ENCODE measurements around the gene DMRTB1.

Gene DMRTB1

DNA sequence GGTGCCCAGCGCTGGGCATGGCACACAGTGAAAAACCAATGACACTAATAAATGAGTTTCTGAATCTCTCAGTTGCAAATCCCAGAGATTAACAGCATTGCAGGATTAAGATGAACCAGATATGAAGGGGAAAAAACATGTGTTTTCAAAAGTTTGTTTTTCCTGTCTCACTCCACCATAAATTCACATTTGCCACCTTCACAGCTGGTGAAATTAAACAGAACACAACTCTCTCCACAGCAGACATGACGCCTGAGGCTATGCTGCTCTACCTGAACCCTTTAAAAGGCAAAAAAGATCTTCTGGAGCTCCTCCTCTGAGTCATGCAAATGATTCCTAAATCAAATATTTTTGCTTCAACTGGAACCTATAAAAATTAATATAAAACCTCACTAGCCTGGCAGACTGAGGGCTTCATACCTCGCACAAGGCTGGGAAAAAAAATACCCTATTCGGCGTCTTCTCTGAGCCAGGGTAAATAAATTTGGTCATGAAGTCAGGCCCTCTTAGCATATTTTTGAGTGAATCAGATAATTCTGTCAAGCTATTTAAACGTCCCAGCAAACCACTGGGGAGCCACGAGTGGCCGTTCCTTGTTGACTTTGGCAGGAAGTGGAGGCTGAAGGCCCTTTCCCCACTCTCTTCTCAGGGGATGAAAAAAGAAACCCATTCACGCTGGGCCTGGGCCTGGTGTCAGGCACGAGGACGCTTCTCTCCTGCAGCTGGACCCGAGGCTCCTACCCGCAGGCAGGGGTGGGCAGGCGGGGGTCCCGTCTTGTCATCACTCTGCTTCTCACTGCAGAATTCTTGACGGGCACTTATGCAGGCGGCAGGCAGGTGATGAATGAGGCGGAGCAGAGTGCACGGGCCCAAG is 53.0 kb downstream of the DMRTB1 start:
- Histone ChIP-seq H3K9me3 (ENCODE audit: insufficient read depth, low read length) (no peaks in the 10 kb centered on the region), H3K9ac (ENCODE audit: insufficient read length, low read depth) (peak overlapping the region; percentile 13), H3K36me3 (ENCODE audit: insufficient read depth, insufficient read length, low read length) (no peaks in the 10 kb centered on the region), H3K4me3 (ENCODE audit: insufficient read length, low read depth) (no peak overlapping the region), H3K27me3 (ENCODE audit: insufficient read depth, insufficient read length) (no peaks in the 10 kb centered on the region), H3K4me1 (ENCODE audit: insufficient read depth, insufficient read length) (peaks cover 50% of the 10 kb centered on the region)
- DNase-seq (ENCODE audit: low read depth, low spot score) = no peak
- TF ChIP-seq ZNF274 (IDR thresholded peaks at IDR 0.05; ENCODE audit: low read depth, low read length) (no peak), SUZ12 (IDR thresholded peaks at IDR 0.05; ENCODE audit: extremely low read depth, insufficient read depth, insufficient read length) (no peak), YY1 (IDR thresholded peaks at IDR 0.05; ENCODE audit: insufficient read depth, insufficient read length) (no peak)

DNA sequence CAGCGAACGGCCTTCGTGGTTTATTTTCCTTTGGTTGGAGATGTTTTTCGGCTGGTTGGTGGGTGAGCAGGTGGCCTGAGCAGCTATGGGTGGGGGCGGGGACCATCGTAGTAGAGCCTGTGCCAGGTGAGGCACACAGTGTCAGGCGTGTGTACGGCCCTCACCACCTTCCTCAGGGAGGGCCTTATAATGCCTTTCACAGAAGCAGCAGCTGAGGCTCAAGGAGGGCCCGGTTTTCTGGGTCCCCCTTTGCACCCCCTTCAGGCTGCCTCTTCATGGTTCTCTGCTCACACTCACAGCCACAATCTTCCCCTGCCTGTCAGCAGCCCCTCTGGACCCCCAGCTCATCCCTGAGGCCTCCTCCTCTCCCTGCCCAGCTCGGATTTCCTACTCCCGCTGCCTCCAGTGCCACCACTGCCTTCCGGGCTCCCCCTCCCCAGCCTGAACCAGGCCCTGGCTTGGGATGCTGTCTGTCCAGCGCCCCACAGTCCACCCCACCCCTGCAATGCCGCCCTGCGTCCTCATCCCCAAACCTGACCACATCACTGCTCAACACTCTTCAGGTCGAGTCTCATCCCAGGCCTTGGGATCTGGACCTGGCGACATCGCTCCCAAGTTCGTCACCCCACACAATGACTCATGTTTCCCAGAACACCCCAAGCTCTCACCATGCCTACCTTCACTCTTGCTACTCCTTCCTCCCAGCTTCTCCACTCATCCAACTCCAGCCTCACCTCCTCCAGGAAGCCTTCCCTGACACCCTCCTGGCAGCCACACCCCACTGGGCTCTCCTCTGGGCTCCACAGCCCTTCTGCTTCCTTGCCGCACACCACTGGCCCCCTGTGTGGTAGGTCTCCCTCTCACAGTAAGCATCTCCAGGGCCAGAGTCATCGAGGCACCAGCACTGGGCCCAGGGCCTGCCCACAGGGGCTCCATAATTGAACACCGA is 53.9 kb downstream of the DMRTB1 start:
- no peak for TF ChIP-seq YY1 (IDR thresholded peaks at IDR 0.05; ENCODE audit: insufficient read depth, insufficient read length)
- TF ChIP-seq ZNF274 (IDR thresholded peaks at IDR 0.05; ENCODE audit: low read depth, low read length) = no peak
- TF ChIP-seq SUZ12 (IDR thresholded peaks at IDR 0.05; ENCODE audit: extremely low read depth, insufficient read depth, insufficient read length) = no peak
- no peaks in the 10 kb centered on the region for H3K27me3 ChIP-seq (ENCODE audit: insufficient read depth, insufficient read length)
- H3K4me3 ChIP-seq (ENCODE audit: insufficient read length, low read depth) = no peak overlapping the region
- DNase-seq (ENCODE audit: low read depth, low spot score) = no peak
- no peaks in the 10 kb centered on the region for H3K9me3 ChIP-seq (ENCODE audit: insufficient read depth, low read length)
- peak overlapping the region; percentile 13 for H3K9ac ChIP-seq (ENCODE audit: insufficient read length, low read depth)
- H3K36me3 ChIP-seq (ENCODE audit: insufficient read depth, insufficient read length, low read length) = no peaks in the 10 kb centered on the region
- peaks cover 40% of the 10 kb centered on the region for H3K4me1 ChIP-seq (ENCODE audit: insufficient read depth, insufficient read length)

DNA sequence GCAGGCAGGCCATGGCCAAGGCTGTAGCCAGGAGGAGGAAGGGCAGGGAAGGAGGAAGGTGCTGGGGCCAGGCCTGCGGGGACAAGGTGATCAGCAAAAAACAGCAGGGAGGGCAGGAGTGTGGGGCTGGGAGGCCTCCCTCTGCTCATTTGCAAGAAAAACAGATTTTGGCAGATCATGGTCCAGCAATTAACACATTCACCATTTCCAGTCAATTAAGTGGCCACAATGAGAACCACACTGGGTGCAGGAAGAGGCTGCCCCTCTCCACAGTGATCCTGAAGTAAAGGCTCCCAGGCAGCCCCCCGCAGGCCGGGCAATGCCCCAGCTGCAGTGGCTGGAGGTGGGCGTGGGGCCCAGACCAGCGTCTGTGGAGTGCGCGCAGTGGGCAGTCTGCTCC is 54.6 kb downstream of the DMRTB1 start:
- DNase-seq (ENCODE audit: low read depth, low spot score) = no peak
- TF ChIP-seq YY1 (IDR thresholded peaks at IDR 0.05; ENCODE audit: insufficient read depth, insufficient read length) (no peak), ZNF274 (IDR thresholded peaks at IDR 0.05; ENCODE audit: low read depth, low read length) (no peak), SUZ12 (IDR thresholded peaks at IDR 0.05; ENCODE audit: extremely low read depth, insufficient read depth, insufficient read length) (no peak)
- Histone ChIP-seq H3K9me3 (ENCODE audit: insufficient read depth, low read length) (no peaks in the 10 kb centered on the region), H3K9ac (ENCODE audit: insufficient read length, low read depth) (no peak overlapping the region), H3K27me3 (ENCODE audit: insufficient read depth, insufficient read length) (no peaks in the 10 kb centered on the region), H3K4me3 (ENCODE audit: insufficient read length, low read depth) (no peak overlapping the region), H3K4me1 (ENCODE audit: insufficient read depth, insufficient read length) (peaks cover 37% of the 10 kb centered on the region), H3K36me3 (ENCODE audit: insufficient read depth, insufficient read length, low read length) (no peaks in the 10 kb centered on the region)

DNA sequence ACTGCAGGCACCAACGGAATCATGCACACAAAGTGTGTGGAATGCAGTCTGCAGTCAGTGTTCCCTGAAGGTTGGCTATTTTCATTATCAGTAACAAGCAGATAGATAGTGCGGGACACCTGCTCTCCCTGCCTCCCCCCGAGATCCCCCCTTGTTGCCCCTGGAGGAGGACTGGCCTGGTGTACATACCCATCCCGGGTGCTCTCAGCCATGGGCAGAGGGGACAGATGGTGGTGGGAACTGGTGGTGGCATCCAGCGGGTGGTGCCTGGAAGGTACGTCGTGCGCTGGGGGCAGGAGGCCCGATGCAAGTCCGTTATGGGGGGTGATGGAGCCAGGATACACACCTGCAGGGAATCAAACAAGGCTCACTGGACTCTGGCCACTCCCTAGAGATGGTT is 55.2 kb downstream of the DMRTB1 start:
- Histone ChIP-seq H3K9me3 (ENCODE audit: insufficient read depth, low read length) (no peaks in the 10 kb centered on the region), H3K9ac (ENCODE audit: insufficient read length, low read depth) (no peak overlapping the region), H3K27me3 (ENCODE audit: insufficient read depth, insufficient read length) (no peaks in the 10 kb centered on the region), H3K4me1 (ENCODE audit: insufficient read depth, insufficient read length) (peaks cover 35% of the 10 kb centered on the region), H3K36me3 (ENCODE audit: insufficient read depth, insufficient read length, low read length) (no peaks in the 10 kb centered on the region), H3K4me3 (ENCODE audit: insufficient read length, low read depth) (no peak overlapping the region)
- DNase-seq (ENCODE audit: low read depth, low spot score) = no peak
- TF ChIP-seq YY1 (IDR thresholded peaks at IDR 0.05; ENCODE audit: insufficient read depth, insufficient read length) = no peak
- no peak for TF ChIP-seq SUZ12 (IDR thresholded peaks at IDR 0.05; ENCODE audit: extremely low read depth, insufficient read depth, insufficient read length)
- no peak for TF ChIP-seq ZNF274 (IDR thresholded peaks at IDR 0.05; ENCODE audit: low read depth, low read length)

DNA sequence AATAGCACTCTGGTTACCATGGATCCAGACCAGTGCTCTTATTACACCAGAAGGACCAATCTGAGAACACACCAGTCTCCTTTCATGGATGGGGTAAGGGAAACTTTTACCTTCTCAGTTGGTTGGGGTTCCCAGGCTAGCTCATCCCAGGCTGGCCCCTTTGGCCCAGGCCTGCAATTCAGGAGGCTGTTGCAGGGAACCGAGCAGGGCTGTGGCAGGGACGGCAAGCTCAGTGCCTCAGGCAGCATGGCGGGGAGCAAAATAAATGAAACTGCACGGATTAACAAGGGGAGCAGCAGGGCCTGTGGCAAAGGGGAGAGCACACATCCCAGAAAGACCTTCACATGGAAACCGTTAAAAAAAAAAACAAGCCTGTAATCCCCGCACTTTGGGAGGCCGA is 57.0 kb downstream of the DMRTB1 start:
- Histone ChIP-seq H3K4me1 (ENCODE audit: insufficient read depth, insufficient read length) (peaks cover 35% of the 10 kb centered on the region), H3K36me3 (ENCODE audit: insufficient read depth, insufficient read length, low read length) (no peaks in the 10 kb centered on the region), H3K9me3 (ENCODE audit: insufficient read depth, low read length) (no peaks in the 10 kb centered on the region), H3K4me3 (ENCODE audit: insufficient read length, low read depth) (no peak overlapping the region), H3K9ac (ENCODE audit: insufficient read length, low read depth) (no peak overlapping the region), H3K27me3 (ENCODE audit: insufficient read depth, insufficient read length) (no peaks in the 10 kb centered on the region)
- TF ChIP-seq SUZ12 (IDR thresholded peaks at IDR 0.05; ENCODE audit: extremely low read depth, insufficient read depth, insufficient read length) (no peak), ZNF274 (IDR thresholded peaks at IDR 0.05; ENCODE audit: low read depth, low read length) (no peak), YY1 (IDR thresholded peaks at IDR 0.05; ENCODE audit: insufficient read depth, insufficient read length) (no peak)
- DNase-seq (ENCODE audit: low read depth, low spot score) = no peak
